ENCODE results near the gene SLC44A3. TPM values are rescaled to one million over a fixed set of nuclear protein-coding genes. Genes with fewer than 3 reads are reported as not detected.

SLC44A3 gene
- polyA plus RNA-seq, 12 donors: 3.3 to 16.2 (median 4.6) TPM; not detected in 1

DNA sequence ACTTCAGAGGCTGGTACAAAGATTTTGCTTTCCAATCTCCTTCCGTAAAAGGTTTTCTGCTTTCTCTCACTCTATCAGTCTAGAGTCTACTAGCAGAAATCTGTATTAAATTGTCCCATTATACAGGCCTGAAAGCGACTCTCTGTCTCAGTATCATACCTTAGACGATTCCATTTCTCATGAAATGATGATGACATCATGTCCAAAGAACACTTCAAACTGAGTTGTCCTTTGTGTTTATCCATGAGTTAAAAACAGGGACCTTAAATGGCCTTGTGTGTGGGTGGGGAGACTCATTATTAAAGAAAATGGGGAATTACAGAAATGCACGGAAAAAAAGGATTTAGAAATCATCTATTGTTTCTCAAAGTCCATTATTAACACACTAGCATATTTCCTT is 21.0 kb upstream of the SLC44A3 start:
- no peak for DNase-seq

DNA sequence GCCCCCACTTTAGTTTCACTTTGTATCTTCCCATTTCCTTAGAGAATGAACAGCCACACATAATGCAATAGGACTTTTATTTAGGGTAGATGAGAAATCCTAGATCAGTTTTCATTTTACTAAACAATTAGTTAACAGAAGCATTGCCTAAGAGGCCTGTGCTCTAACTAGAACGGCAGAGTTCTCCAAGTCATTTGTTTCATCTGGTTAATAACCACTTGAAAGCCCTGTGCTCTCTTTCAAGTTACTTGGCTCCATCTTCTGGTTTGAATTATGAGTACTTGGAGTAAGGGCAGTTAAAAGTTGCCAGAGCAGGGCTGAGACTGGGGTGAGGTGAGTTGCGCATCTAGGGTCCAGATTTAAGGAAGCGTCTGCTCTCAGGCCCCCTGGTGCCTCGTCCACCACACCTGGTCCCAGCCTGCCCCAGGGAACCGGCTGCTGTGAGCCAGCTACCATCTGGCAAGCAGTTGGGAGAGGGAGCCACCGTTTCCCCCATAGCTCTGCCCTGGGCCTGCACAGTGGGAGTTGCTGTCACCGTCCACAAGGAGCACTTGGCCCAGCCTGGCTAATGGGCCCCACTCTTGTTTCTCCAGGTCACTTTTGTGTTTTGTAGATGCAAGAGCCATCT is 18.1 kb upstream of the SLC44A3 start:
- DNase-seq: no peak

DNA sequence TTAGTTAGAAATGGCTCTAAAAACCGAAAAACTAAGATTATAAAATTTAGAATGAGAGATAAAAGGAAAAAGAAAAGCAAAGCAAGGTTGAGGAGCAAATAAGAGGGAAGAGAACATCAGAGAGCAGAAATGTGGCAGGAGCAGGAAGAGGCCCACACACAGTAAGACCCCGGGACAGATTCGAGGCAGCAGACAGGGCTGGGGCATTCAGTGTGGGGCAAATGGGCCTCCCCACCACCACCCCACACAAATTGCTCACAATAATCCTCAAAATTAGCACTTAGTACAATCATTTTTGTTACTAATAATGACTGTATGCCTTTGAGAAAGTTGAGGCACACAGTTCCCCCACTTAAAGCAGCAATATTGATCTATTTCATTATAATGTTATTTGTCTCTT is 17.1 kb upstream of the SLC44A3 start:
- DNase-seq: no peak

GRCh38 chr1:94803517-94804441 is 16.4 kb upstream of the SLC44A3 start:
- peak; percentile 84 for DNase-seq

- no peak for DNase-seq
Measured at GRCh38 chr1:94804442-94804837, 15.7 kb upstream of the SLC44A3 start.

GRCh38 chr1:94805912-94806311 is 14.2 kb upstream of the SLC44A3 start:
- DNase-seq: no peak

GRCh38 chr1:94806441-94806871 is 13.7 kb upstream of the SLC44A3 start:
- DNase-seq: no peak

DNA sequence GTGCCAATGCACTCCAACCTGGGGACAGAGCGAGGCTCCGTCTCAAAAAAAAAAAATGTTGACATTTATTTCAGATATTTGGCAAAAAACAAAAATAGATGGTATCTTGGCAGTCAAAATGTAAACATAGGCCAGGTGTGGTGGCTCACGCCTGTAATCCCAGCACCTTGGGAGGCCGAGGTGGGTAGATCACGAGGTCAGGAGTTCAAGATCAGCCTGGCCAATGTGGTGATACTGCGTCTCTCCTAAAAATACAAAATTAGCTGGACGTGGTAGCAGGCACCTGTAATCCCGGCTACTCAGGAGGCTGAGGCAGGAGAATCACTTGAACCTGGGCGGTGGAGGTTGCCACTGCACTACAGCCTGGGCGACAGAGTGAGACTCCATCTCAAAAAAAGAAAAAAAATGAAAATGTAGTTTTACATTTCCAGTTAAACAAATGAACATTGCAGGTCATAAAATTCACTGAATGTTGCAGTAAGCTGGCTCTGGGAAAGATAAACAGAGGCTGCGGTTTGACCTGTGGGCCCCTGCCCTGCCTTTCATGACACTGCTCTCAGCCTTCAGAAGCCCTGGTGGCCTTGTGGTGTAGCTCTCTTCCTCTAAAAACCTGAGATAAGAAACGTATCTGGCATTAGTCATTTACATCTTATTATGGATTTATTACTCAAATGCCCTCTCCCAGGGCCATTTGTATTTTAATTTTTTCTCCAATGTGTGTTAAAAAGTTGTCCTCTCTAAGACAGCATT is 12.2 kb upstream of the SLC44A3 start:
- no peak for DNase-seq

DNA sequence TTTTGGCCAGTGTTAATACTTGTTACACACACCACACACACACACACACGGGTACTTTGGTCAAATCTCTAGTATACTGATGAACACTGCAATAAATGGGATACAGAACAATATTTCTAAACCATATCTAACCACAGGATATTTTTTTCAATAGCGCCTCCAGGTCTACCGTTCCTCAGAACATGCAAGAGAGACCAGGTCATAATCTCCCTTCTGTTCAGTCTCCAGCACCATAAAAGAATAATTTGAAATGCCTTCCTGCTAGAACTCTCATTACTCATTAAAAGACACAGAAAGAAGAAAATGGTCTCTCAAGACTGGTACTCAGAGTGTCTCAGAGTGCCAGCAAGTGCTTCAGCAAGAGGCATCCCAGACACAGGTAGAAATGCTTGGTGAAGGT is 11.5 kb upstream of the SLC44A3 start:
- DNase-seq: no peak

GRCh38 chr1:94812985-94813384 is 7.2 kb upstream of the SLC44A3 start:
- no peak for DNase-seq

DNA sequence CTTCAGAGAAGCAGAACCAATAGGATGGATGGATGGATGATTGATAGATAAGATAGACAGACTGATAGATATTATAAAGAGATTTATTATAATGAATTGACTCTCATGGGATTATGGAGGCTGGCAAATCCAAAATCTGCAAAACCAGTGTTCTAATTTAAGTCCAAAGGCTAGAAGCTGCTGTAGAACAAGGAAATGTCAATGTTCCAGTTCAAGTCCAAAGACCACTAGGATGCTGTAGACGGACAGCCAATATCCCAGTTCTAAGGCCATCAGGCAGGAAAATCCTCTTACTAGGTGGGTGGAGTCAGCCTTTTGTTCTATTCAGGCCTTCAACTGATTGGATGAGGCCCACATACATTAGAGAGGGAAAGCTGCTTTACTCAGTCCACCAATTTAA is 4.1 kb upstream of the SLC44A3 start:
- no peak for DNase-seq

DNA sequence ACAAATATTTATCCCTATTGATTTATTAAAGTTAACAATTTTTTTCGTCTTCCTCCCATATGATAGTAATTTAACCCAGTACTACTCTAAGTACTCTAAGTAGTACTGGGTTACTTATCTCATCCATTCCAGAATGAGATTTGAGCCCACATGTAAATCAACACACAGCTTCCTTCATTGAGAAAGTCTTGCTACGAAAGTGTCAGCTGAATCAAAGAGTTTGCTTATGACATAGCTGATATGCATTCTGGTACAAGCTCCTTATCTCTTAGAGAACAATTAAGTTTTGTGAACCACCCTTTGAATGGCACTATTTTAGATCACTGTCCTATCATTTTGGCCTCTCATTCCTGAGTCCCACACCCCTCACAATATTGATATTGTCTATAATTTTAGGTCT is 2.4 kb upstream of the SLC44A3 start:
- no peak for DNase-seq

- no peak for DNase-seq
Measured at GRCh38 chr1:94819238-94819944, 766 bp upstream of the SLC44A3 start.

DNA sequence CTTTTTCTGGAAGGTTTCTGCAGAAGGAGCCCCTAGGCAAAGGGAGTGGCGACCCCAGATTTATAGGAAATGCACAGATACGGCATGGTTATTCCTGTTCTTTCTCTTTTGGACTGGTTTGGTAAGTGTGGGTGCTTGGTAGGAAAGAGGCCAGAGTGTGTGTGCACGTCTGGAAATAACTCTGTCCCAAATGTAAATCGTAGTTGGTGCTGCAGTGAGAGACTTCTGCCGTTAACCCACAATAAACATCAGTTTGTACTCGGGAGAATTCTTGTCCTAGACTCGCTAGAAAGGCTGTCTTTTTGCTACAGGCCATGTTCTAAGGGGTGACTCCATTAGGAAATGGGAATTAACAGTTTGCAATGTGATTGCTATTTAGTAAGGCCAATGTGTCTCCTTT is 779 bp downstream of the SLC44A3 start:
- DNase-seq: no peak

- no peak for DNase-seq
Measured at GRCh38 chr1:94821636-94822305, 1.6 kb downstream of the SLC44A3 start.

DNA sequence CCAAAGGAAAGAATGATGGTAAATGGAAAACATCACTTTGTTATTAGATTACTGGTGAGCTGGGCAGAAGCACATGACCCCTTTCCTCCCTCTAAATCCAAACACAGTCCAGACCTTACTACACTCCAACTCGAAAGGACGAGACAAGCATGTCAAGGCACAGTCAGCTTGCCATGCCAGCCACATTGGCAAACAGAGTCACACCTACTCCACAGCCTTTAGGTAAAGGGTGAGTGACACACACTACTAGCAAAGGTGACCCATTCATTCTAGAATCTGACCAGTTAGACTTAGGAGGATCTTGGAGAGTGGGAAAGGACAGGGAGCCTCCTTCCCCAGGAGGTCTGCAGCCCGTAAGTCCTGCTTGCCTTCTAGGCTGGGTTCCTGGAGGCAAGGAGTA is 3.0 kb downstream of the SLC44A3 start:
- DNase-seq: no peak

GRCh38 chr1:94825936-94826335 is 5.8 kb downstream of the SLC44A3 start:
- no peak for DNase-seq

GRCh38 chr1:94827434-94827833 is 7.3 kb downstream of the SLC44A3 start:
- no peak for DNase-seq

- DNase-seq: no peak
Measured at GRCh38 chr1:94828251-94828650, 8.1 kb downstream of the SLC44A3 start.

GRCh38 chr1:94831641-94832040 is 11.5 kb downstream of the SLC44A3 start:
- DNase-seq: no peak

- no peak for DNase-seq
Measured at GRCh38 chr1:94832446-94832845, 12.3 kb downstream of the SLC44A3 start.
